ENCODE data around the gene ADCY2. TPM values are rescaled to one million over a fixed set of nuclear protein-coding genes. Genes with fewer than 3 reads are reported as not detected.

The ADCY2 gene
- total and polyA plus RNA-seq, 3 experiments from 2014 or later = not detected

- Histone ChIP-seq H3K4me1 (ENCODE audit: insufficient read depth, low read length) (no peaks in the 10 kb centered on the region), H3K27ac (ENCODE audit: low read depth, low read length) (no peak overlapping the region), H3K27me3 (ENCODE audit: insufficient read depth, low read length, poor library complexity, severe bottlenecking) (peaks cover 4% of the 10 kb centered on the region), H3K9me3 (ENCODE audit: low read length) (no peaks in the 10 kb centered on the region), H3K36me3 (ENCODE audit: insufficient read depth, low read length) (no peaks in the 10 kb centered on the region), H3K4me3 (ENCODE audit: low read length) (no peak overlapping the region)
- H3K27me3 Mint-ChIP-seq = peaks cover 32 to 54% of the 10 kb centered on the region in 2 donors
- H3K4me3 Mint-ChIP-seq = no peak overlapping the region
- ChIA-PET CTCF (interaction anchor here (1.4 kb wide), 1 partner anchor 44 kb away, joined by 3 read pairs; no protein-coding TSS in a partner anchor), POLR2A (no interaction called here)
- H3K9me3 Mint-ChIP-seq = peaks cover 0 to 2% (median 0%) of the 10 kb centered on the region in 5 donors
- H3K36me3 Mint-ChIP-seq = no peaks in the 10 kb centered on the region
- peak; percentile 10 to 60 (median 31) for DNase-seq
- peaks cover 0 to 4% (median 4%) of the 10 kb centered on the region in 3 donors for H3K4me1 Mint-ChIP-seq
- no peak overlapping the region for H3K27ac Mint-ChIP-seq
Observed at GRCh38 chr5:7815892-7816534, 420.1 kb downstream of the ADCY2 start.

- Histone ChIP-seq H3K4me1 (ENCODE audit: insufficient read depth, low read length) (no peaks in the 10 kb centered on the region), H3K4me3 (ENCODE audit: low read length) (no peak overlapping the region), H3K27ac (ENCODE audit: low read depth, low read length) (no peak overlapping the region), H3K36me3 (ENCODE audit: insufficient read depth, low read length) (no peaks in the 10 kb centered on the region), H3K27me3 (ENCODE audit: insufficient read depth, low read length, poor library complexity, severe bottlenecking) (peaks cover 4% of the 10 kb centered on the region), H3K9me3 (ENCODE audit: low read length) (no peaks in the 10 kb centered on the region)
- Mint-ChIP-seq H3K4me3 (no peak overlapping the region), H3K36me3 (no peaks in the 10 kb centered on the region), H3K4me1 (peaks cover 0 to 4% (median 4%) of the 10 kb centered on the region in 3 donors), H3K27ac (peak overlapping the region in 1 of 8 donors; percentile 52), H3K9me3 (peaks cover 0 to 2% (median 0%) of the 10 kb centered on the region in 5 donors), H3K27me3 (peaks cover 32 to 57% of the 10 kb centered on the region in 2 donors)
- no peak for DNase-seq
- ChIA-PET POLR2A (no interaction called here), CTCF (interaction anchor here (1.4 kb wide), 1 partner anchor 44 kb away, joined by 3 read pairs; no protein-coding TSS in a partner anchor)
Observed at GRCh38 chr5:7816535-7816901, 420.6 kb downstream of the ADCY2 start.

- no peak for DNase-seq
- Mint-ChIP-seq H3K27ac (no peak overlapping the region), H3K9me3 (no peaks in the 10 kb centered on the region), H3K4me1 (no peaks in the 10 kb centered on the region), H3K36me3 (no peaks in the 10 kb centered on the region), H3K27me3 (peaks cover 7 to 33% of the 10 kb centered on the region in 2 donors), H3K4me3 (no peak overlapping the region)
- Histone ChIP-seq H3K27ac (ENCODE audit: low read depth, low read length) (no peak overlapping the region), H3K9me3 (ENCODE audit: low read length) (no peaks in the 10 kb centered on the region), H3K36me3 (ENCODE audit: insufficient read depth, low read length) (no peaks in the 10 kb centered on the region), H3K27me3 (ENCODE audit: insufficient read depth, low read length, poor library complexity, severe bottlenecking) (no peaks in the 10 kb centered on the region), H3K4me3 (ENCODE audit: low read length) (no peak overlapping the region), H3K4me1 (ENCODE audit: insufficient read depth, low read length) (no peaks in the 10 kb centered on the region)
- ChIA-PET POLR2A (no interaction called here), CTCF (interaction anchor here (1.1 kb wide), 1 partner anchor 44 kb away, joined by 3 read pairs; no protein-coding TSS in a partner anchor)
Observed at GRCh38 chr5:7822449-7822848, 426.5 kb downstream of the ADCY2 start.

GRCh38 chr5:7823594-7823993, 427.7 kb downstream of the ADCY2 start:
- H3K4me1 ChIP-seq (ENCODE audit: insufficient read depth, low read length) = no peaks in the 10 kb centered on the region
- no peak overlapping the region for H3K27ac ChIP-seq (ENCODE audit: low read depth, low read length)
- POLR2A ChIA-PET = no interaction called here
- no peaks in the 10 kb centered on the region for H3K36me3 ChIP-seq (ENCODE audit: insufficient read depth, low read length)
- CTCF ChIA-PET = no interaction called here
- H3K27ac Mint-ChIP-seq = peak overlapping the region in 1 of 8 donors; percentile 30
- H3K9me3 Mint-ChIP-seq = no peaks in the 10 kb centered on the region
- no peak for DNase-seq
- peaks cover 7 to 37% of the 10 kb centered on the region in 2 donors for H3K27me3 Mint-ChIP-seq
- no peaks in the 10 kb centered on the region for H3K9me3 ChIP-seq (ENCODE audit: low read length)
- no peak overlapping the region for H3K4me3 ChIP-seq (ENCODE audit: low read length)
- H3K27me3 ChIP-seq (ENCODE audit: insufficient read depth, low read length, poor library complexity, severe bottlenecking) = no peaks in the 10 kb centered on the region
- H3K4me3 Mint-ChIP-seq = no peak overlapping the region
- no peaks in the 10 kb centered on the region for H3K4me1 Mint-ChIP-seq
- H3K36me3 Mint-ChIP-seq = no peaks in the 10 kb centered on the region

- ChIA-PET CTCF (no interaction called here), POLR2A (no interaction called here)
- H3K4me3 Mint-ChIP-seq = no peak overlapping the region
- Histone ChIP-seq H3K9me3 (ENCODE audit: low read length) (no peaks in the 10 kb centered on the region), H3K27me3 (ENCODE audit: insufficient read depth, low read length, poor library complexity, severe bottlenecking) (no peaks in the 10 kb centered on the region), H3K36me3 (ENCODE audit: insufficient read depth, low read length) (no peaks in the 10 kb centered on the region), H3K4me1 (ENCODE audit: insufficient read depth, low read length) (no peaks in the 10 kb centered on the region), H3K27ac (ENCODE audit: low read depth, low read length) (no peak overlapping the region), H3K4me3 (ENCODE audit: low read length) (no peak overlapping the region)
- no peak for DNase-seq
- H3K27me3 Mint-ChIP-seq = peaks cover 2 to 35% of the 10 kb centered on the region in 2 donors
- H3K27ac Mint-ChIP-seq = no peak overlapping the region
- no peaks in the 10 kb centered on the region for H3K4me1 Mint-ChIP-seq
- H3K9me3 Mint-ChIP-seq = no peaks in the 10 kb centered on the region
- H3K36me3 Mint-ChIP-seq = no peaks in the 10 kb centered on the region
Observed at GRCh38 chr5:7824995-7825394, 429.1 kb downstream of the ADCY2 start.

GRCh38 chr5:7825630-7826029, 429.7 kb downstream of the ADCY2 start:
- H3K36me3 Mint-ChIP-seq = no peaks in the 10 kb centered on the region
- no peak overlapping the region for H3K27ac ChIP-seq (ENCODE audit: low read depth, low read length)
- no peaks in the 10 kb centered on the region for H3K4me1 ChIP-seq (ENCODE audit: insufficient read depth, low read length)
- no peak for DNase-seq
- no peaks in the 10 kb centered on the region for H3K4me1 Mint-ChIP-seq
- POLR2A ChIA-PET = no interaction called here
- no peaks in the 10 kb centered on the region for H3K9me3 Mint-ChIP-seq
- H3K4me3 ChIP-seq (ENCODE audit: low read length) = no peak overlapping the region
- no peaks in the 10 kb centered on the region for H3K27me3 ChIP-seq (ENCODE audit: insufficient read depth, low read length, poor library complexity, severe bottlenecking)
- H3K9me3 ChIP-seq (ENCODE audit: low read length) = no peaks in the 10 kb centered on the region
- H3K36me3 ChIP-seq (ENCODE audit: insufficient read depth, low read length) = no peaks in the 10 kb centered on the region
- CTCF ChIA-PET = no interaction called here
- no peak overlapping the region for H3K4me3 Mint-ChIP-seq
- no peak overlapping the region for H3K27ac Mint-ChIP-seq
- H3K27me3 Mint-ChIP-seq = peaks cover 2 to 37% of the 10 kb centered on the region in 2 donors

- H3K36me3 ChIP-seq (ENCODE audit: insufficient read depth, low read length) = no peaks in the 10 kb centered on the region
- no peaks in the 10 kb centered on the region for H3K27me3 ChIP-seq (ENCODE audit: insufficient read depth, low read length, poor library complexity, severe bottlenecking)
- Mint-ChIP-seq H3K4me3 (no peak overlapping the region), H3K9me3 (no peaks in the 10 kb centered on the region), H3K4me1 (no peaks in the 10 kb centered on the region), H3K27me3 (peaks cover 8 to 29% of the 10 kb centered on the region in 2 donors), H3K36me3 (no peaks in the 10 kb centered on the region), H3K27ac (no peak overlapping the region)
- no peak overlapping the region for H3K27ac ChIP-seq (ENCODE audit: low read depth, low read length)
- no peak for DNase-seq
- CTCF ChIA-PET = no interaction called here
- no peaks in the 10 kb centered on the region for H3K9me3 ChIP-seq (ENCODE audit: low read length)
- no peak overlapping the region for H3K4me3 ChIP-seq (ENCODE audit: low read length)
- no peaks in the 10 kb centered on the region for H3K4me1 ChIP-seq (ENCODE audit: insufficient read depth, low read length)
- POLR2A ChIA-PET = no interaction called here
Observed at GRCh38 chr5:7827610-7828009, 431.7 kb downstream of the ADCY2 start.

GRCh38 chr5:7828269-7828668, 432.3 kb downstream of the ADCY2 start:
- H3K27ac Mint-ChIP-seq = no peak overlapping the region
- no peaks in the 10 kb centered on the region for H3K9me3 Mint-ChIP-seq
- ChIA-PET POLR2A (no interaction called here), CTCF (no interaction called here)
- no peaks in the 10 kb centered on the region for H3K36me3 Mint-ChIP-seq
- Histone ChIP-seq H3K27ac (ENCODE audit: low read depth, low read length) (no peak overlapping the region), H3K4me1 (ENCODE audit: insufficient read depth, low read length) (no peaks in the 10 kb centered on the region), H3K27me3 (ENCODE audit: insufficient read depth, low read length, poor library complexity, severe bottlenecking) (no peaks in the 10 kb centered on the region), H3K9me3 (ENCODE audit: low read length) (no peaks in the 10 kb centered on the region), H3K4me3 (ENCODE audit: low read length) (no peak overlapping the region), H3K36me3 (ENCODE audit: insufficient read depth, low read length) (no peaks in the 10 kb centered on the region)
- DNase-seq = no peak
- H3K4me1 Mint-ChIP-seq = no peaks in the 10 kb centered on the region
- H3K4me3 Mint-ChIP-seq = no peak overlapping the region
- peaks cover 8 to 24% of the 10 kb centered on the region in 2 donors for H3K27me3 Mint-ChIP-seq
